DMS79 (cell line): ENCODE data around the gene NDUFB3.
A peak's percentile ranks its signal among the peaks of the same experiment; 100 is the strongest.
"Not testable (repeated sequence)": the region's sequence is repeated elsewhere in the genome, so short reads cannot be mapped to it uniquely, and the experiment has no call there.

ENCODE experiments used
- DNase-seq: peaks from one replicate; lab custom pipeline; 2025; lab: John Stamatoyannopoulos, UW

Gene NDUFB3

DNA sequence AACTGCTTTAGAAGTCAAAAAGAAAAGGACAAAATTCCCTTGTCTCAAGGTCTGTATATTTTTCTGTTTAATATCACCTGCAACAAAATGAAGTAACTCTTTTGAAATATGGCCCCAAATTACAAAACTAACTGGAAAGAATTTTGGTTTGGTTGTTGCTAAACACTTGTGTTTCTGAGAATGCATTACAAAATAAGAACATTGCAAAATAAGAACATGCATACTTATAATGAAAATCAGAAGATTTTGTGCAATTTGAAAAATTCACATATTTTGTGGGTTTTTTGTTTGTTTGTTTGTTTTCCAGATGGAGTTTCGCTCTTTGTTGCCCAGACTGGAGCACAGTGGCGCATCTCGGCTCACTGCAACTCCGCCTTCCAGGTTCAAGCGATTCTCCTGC, 21.8 kb downstream of the NDUFB3 start:
- DNase-seq = no peak

DNA sequence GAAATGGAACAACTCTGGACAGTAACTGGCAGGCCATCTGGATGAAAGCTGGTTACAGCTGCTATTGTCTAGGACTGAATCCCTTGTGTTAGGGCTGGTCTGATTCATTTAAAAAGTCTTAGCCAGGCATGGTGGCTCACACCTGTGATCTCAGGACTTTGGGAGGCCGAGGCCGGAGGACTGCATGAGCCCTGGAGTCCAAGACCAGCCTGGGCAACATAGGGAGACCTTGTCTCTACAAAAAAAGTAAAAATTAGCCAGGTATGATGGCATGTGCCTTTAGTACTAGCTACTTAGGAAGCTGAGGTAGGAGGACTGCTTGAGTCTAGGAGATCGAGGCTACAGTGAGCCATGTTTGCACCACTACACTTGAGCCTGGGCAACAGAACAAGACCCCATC, 28.7 kb downstream of the NDUFB3 start:
- no peak for DNase-seq

DNA sequence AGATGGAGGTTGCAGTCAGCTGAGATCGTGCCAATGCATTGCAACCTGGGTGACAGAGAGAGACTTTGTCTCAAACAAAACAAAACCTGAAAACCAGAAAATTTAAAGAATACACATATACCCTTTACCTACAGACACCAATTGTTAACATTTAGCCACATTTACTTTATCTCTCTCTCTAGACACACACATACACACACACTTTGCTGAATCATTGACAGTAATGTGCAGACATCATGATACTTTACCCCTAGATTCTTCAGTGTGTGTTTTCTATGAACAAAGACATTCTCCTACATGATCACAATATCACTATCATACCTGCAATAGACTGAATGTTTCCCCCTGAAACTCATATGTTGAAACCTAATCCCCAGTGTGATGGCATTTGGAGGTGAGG, 34.0 kb downstream of the NDUFB3 start:
- DNase-seq = no peak

DNA sequence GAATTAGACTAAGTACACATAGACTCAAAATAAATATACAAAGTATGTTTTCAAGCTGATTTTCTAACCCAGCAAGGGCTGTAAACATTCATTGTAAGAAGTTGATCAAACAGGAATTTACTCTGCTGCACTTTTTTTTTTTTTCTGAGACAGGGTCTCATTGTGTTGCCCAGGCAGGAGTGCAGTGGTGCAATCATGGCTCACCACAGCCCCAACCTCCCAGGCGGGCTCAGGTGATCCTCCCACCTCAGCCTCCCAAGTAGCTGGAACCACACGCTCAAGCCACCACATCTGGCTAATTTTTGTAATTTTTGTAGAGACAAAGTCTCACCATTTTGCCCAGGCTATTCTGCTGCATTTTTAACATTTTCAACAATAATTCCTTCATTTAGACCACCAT, 35.8 kb downstream of the NDUFB3 start:
- DNase-seq = no peak

DNA sequence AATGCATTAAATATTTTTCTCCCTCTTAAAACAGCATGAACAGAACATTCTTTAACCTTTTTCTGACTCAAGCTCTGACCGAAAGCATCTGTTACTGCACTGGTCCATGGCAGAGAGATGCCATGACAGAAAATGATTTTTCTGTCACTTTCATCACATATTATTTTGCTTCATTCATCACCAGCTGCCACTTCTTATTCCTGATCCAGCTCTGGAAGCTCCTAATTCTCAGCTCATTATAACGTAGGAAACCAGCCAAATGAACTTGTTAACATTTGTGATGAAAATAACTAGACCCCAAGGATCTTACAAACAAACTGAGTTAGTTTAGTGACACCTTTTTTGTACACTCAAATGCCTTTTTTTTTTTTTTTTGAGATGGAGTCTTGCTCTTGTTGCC, 36.5 kb downstream of the NDUFB3 start:
- DNase-seq = no peak

DNA sequence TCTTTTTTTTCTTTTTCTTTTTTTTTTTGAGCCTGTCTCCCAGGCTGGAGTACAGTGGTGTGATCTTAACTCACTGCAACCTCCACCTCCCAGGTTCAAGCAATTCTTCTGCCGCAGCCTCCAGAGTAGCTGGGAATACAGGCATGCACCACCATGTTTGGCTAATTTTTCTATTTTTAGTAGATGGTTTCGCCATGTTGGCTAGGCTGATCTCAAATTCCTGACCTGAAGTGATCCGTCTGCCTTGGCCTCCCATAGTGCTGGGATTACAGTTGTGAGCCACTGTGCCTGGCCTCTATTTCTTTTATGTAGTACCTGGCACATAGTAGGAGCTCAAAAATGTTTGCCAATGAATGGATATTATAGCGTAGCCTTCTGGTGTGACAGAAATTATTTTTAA, 37.4 kb downstream of the NDUFB3 start:
- DNase-seq = no peak

DNA sequence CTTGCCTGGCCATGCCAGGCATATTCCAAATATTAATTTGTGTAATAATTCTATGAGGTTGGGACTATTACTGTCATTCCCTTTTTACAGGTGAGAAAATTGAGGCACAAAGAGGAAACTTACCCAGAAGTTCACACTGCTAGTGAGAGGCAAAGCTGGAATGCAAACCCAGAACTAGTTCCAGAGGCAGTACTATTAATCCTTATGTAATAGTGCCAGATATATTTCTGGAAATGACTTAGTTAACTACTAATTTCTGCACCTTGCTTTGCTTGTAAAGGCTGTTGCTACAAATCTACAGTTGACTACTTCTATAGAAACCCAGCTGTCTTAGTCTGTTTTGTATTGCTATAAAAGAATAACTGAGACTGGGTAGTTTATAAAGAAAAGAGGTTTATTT, 38.8 kb downstream of the NDUFB3 start:
- no peak for DNase-seq

DNA sequence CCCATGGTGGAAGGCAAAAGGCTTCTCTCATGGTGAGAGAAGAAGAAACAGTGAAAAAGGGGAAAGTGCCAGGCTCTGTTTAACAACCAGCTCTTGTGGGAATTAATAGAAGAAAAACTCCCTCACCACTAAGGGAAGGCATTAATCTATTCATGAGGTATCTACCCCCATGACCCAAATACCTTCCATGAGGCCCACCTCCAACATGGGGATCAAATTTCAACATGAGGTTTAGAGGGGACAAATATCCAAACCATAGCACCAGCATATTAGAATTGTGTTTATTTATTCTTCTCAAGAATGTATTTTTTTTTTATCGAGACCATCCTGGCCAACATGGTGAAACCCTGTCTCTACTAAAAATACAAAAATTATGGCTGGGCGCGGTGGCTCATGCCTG, 39.3 kb downstream of the NDUFB3 start:
- DNase-seq = no peak

DNA sequence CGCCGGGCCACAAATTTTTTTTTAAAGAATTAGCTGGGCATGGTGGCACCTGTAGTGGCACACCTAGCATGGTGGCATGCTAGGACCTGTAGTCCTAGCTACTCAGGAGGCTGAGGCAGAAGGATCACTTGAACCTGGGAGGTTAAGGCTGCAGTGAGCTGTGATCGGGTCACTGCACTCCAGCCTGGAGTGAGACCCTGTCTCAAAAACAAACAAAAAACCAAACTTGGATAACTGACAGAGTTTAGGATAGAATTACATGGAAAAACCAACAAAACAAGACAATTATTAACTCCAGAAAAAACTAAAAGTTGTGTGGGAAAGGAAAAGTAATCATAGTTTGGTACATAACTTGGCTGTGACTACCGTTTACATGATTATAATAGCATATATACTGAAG, 42.5 kb downstream of the NDUFB3 start:
- no peak for DNase-seq

DNA sequence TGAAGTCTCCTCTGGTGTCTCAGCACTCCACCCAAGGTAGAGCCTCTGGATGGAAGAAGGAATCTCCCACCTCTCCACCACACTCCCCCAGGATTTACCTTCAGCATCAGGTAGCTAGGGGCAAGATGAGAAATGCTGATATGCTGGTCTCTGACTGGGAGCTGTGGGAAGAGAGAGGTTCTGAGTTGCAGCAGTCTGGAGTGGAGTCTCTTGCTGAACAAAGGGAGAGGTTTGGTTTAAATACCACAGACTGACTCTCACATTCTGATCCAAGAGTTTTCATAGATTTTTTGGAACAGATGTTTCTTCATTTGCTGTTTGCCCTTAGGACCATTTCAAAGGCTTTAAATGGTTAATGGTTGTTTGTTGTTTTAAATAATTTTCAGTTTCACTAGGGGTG, 43.0 kb downstream of the NDUFB3 start:
- no peak for DNase-seq

DNA sequence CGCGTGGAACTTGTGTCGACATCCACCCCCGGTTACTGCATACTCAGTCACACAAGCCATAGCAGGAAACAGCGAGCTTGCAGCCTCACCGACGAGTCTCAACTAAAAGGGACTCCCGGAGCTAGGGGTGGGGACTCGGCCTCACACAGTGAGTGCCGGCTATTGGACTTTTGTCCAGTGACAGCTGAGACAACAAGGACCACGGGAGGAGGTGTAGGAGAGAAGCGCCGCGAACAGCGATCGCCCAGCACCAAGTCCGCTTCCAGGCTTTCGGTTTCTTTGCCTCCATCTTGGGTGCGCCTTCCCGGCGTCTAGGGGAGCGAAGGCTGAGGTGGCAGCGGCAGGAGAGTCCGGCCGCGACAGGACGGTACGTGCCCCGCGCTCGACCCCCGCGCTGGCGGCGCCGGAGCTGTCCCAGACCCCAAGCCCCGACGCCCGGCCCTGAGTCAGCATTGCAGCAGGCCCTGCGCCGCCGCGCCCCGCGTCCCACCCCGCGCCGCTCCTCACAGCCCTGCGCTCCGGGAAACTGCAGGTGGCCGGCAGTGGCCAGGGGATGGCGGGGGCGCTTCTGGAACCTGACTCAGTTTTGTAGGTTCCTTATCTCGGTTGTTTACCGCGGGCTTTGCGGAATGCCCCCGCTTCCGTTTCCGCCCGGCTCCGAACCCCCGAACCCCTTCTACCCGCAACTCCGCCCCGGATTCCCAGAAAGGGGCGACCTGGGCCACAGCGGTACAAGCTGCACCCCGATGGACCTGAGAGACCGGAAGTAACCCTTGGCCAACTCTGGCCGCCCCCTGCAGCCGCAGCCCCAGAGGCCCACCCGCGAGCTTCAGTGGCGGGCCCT, 44.5 kb downstream of the NDUFB3 start, which contains the start of gene CFLAR:
Gene CFLAR, plus strand, starts transcription at position 50 of the 844 bp plus-strand sequence. CDS start 13,702 bp downstream, outside the sequence.
- peak; percentile 35 for DNase-seq

DNA sequence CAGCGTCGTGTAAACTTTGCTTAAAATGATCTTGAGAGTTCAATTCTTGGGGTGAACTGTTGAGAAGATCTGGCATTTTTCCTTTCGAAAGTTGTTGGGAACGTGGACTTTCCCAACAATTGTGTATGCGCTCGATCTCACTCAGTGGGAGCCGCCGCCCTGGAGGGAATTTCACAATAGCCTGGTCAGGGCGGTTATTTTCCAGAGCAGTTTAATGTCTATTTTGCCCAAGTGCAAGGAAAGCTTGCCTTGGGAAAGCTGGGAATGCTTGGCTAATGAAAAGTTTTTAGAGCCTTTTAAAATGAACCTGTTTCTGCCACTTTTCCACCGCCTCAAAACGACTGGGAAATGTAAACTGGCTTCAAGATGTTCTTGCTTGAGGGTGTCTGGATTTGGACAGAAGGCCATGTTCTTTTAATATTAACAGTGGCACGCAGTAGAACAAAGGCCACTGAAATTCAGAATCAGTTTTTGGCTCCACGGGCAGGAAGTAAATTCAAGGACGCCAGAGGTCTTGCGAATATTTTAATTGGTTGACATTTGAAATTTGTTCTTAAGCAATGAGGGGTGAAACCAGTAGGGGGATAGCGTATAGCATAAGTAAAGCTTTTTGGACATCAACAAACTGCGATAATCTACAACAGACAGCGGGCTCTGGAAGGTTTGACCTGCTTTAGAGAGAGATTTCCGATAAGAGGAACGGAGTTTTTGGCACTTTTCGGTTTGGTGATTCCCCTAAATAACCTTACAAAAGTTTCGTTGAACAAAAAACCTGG, 45.3 kb downstream of the NDUFB3 start:
- peak; percentile 71 for DNase-seq

DNA sequence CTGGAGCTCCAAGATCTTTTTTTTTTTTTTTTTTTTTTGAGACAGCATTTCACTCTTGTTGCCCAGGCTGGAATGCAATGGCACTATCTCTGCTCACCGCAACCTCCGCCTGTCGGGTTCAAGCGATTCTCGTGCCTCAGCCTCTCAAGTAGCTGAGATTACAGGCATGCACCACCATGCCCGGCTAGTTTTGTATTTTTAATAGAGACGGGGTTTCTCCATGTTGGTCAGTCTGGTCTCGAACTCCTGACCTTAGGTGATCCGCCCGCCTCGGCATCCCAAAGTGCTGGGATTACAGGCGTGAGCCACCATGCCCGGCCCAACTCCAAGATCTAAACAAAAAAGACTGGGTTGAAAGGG, 45.9 kb downstream of the NDUFB3 start:
- not testable (repeated sequence) for DNase-seq

DNA sequence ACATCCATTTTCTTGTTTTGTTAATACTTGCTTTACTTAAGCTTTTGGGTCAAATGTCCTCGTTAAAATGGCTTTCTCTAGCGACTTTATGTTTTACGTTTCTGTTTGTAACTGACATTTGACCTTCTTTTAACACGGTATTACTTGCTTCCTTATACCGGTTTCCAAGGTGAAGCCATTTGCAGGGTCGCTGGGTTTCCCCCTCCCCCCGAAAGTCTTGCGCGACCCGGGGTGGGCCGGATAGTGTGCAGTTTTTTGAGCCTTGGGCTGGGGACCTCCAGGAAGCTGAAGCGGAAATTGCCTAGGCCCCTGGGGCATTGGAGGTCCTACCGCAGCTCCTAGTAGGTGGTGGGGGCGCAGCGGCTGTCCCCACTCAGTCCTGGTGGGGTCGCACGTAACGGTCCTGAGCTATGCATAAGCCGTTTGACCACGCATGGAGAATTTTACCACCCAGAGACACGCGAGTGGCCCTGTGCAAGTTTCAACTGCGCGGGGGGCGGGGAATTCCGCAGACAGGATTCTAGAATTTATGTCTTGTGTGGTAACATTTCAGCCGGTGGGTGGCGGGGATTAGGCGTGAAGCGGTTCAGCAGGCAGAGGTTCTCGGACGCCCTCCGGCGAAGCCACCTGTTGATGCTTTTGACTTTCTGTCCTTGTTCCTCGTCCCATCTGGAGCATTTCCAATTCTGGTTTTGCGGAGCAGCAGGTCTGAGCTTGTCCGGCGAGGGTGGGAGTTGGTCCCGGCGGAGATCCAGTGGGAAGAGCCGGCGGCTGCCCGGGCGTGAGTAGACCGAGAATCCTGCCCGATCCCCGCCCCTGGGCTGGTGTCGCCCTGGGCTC, 46.5 kb downstream of the NDUFB3 start:
- DNase-seq = peak; percentile 79

DNA sequence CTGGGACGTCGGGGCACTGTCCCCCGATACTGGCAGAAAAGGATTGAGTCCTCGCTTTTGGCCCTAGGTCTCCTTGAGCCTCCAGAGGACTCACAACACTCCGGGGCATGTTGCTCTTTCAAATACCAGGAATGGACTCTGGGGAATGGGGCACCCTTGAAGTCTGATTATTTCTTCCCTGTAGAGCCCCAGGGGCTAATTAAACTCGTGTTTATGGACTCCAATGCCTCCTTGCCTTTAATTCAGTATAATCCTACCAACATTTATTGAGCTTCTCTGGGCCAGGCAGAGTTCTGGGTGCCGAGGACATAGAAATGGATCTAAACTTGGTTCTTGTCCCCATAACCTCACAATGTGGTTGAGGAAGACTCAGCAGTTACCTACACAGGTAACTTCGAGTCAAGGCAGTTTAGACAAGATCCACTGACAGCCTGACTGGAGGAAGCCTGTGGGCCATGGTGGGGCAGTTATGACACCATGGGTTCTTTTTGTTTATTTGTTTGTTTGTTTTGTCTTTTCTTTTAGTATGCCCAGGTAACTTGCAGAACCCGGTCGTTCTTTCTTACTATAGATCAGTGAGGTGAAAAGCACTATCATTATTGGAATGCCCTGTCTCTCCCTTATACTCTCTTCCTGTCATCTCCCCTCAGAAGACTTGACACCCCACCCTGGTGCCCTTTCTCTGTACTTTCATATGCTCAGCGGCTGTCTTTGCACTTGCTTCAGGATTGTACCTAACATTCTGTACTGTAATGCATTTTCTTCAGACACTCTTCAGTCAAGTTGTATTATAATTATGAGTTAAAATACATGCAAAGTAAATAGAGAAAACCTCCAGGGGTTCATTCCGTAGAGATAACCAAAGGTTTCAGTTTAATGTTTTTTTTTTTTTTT, 47.4 kb downstream of the NDUFB3 start:
- DNase-seq = peak; percentile 79

DNA sequence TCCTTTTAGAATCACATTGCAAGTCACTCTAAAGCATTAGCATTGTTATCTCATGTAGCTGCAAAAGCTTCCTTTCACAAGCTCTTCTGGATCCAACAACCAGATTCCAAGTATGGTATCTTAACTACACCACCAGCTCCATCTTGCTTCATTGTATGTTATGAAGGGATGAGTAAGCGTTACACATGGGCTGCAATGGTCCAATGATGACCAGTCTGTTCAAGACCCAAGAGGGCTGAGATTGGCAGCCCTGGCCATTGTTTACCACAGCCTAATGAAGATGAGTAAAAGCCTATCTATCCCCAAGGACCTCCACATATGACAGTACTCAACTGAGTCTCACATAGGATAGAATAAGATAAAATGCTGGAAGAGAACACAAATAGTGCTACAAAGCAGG, 50.5 kb downstream of the NDUFB3 start:
- DNase-seq = no peak

DNA sequence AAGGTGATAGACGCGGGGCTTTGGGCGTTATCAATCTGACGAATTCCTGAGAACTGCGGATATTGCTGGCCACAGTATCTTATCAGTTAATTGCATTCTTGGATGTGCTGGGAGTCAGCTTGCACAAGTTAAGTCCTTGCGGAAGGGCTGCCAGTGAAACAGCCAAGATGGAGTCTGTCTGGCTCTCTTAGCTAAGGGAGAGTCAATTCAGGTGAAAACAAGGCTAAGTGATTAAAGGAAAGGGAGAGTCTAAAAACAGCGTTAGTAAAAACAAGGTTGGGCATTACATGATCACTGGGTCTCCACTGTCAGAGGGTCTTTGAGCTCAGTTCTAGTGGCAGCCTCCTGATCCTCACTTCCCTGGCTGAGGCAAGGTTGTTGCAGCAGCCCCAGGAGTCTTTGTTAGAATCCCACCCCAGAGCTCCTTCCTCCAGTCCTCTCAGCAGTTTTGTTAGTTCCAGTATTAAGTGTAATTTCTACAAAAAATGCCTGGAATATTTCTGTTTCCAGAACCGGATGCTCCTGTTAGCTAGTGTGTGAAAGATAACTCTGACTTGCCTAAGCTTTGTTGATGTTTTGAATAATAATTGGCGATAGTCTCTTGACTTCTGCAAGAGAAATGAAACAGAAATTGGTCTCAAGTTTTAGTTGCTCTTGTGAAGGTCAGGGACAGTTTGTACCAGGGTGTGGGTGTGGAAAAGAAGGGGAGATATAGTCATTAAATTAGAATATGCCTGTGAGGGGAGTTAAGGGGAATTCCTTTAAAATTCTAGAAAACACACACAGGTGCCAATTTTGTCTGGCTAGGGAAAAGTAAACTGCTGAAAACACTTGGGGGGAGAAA, 54.7 kb downstream of the NDUFB3 start:
- no peak for DNase-seq

DNA sequence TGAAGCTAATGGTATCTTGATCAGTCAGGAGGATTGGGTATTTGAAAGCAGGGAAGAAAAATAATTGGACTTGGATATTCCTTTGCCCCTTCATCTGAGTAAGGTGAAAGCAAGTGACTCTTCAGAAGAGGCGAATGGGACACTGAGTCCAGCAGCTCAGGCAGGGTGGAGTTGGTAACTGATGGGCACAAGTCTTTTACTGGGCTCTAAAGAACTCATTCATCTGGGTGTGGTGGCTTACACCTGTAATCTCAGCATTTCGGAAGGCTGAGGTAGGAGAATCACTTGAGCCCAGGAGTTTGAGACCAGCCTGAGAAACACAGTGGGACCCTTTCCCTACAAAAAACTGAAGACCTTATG, 55.3 kb downstream of the NDUFB3 start:
- no peak for DNase-seq

DNA sequence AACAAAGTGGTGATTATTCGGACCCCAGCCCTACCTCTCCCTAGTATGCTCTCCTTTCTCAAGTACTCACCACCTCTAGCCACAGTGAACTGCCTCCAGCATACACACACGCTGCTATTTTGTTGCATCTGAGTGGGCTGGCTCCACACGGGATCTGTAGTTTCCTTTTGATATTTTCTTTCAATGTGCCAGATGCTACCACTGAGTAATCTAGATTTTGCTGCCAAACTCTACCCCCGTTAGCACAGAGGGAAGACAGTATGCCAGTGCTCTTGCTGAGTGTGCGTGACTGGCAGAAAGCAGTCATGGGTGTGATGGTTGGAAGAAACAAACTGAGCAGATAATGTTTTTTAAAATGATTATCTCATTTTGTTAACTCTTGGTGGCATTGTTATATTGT, 55.8 kb downstream of the NDUFB3 start:
- no peak for DNase-seq

DNA sequence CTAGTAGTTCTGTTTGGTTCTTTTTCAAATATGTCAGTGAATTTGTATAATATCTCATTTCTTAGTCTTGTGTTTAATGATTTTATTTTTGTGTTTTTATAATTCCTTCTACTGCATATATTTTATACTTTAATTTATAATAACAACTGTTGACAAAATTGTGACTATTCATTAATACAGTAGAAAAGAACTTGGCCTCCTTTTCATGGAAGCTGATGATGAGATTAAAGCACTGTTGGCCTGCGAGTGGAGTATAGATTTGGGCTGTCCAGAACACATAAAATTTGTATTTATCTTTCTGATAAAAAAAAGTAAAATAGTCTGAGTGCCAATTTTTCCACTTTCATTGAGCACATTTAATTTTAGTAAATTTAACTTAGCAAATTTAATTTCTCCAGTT, 56.2 kb downstream of the NDUFB3 start:
- DNase-seq = no peak
